NK-92 (cell line): ENCODE data around the gene TBC1D3B.
"Not testable (repeated sequence)": the region's sequence is repeated elsewhere in the genome, so short reads cannot be mapped to it uniquely, and the experiment has no call there.

Experiments
- DNase-seq: peaks from one replicate; lab custom pipeline; 2025; ENCODE audit not compliant: unreplicated experiment; lab: John Stamatoyannopoulos, UW

The TBC1D3B gene

GRCh38 chr17:36176536-36176935, at the start of gene TBC1D3B:
TSS of gene TBC1D3B (minus strand) at chr17:36176636. CDS start at chr17:36175050, 1,586 bp downstream.
- not testable (repeated sequence) for DNase-seq

DNA sequence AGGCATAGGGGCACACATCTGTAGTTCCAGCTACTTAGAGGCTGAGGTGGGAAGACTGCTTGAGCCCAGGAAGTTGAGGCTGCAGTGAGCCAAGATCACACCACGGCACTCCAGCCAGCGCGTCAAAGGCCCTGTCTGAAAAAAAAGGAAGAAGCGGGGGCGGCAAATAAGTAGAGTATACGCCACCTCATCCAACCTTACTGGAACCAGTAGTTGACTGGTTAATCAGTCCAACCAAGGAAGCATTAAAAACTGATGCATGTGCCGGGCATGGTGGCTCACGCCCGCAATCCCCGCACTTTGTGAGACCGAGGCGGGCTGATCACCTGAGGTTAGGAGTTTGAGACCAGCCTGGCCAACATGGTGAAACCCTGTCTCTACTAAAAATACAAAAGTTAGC, 46.5 kb upstream of the TBC1D3B start:
- DNase-seq: not testable (repeated sequence)

DNA sequence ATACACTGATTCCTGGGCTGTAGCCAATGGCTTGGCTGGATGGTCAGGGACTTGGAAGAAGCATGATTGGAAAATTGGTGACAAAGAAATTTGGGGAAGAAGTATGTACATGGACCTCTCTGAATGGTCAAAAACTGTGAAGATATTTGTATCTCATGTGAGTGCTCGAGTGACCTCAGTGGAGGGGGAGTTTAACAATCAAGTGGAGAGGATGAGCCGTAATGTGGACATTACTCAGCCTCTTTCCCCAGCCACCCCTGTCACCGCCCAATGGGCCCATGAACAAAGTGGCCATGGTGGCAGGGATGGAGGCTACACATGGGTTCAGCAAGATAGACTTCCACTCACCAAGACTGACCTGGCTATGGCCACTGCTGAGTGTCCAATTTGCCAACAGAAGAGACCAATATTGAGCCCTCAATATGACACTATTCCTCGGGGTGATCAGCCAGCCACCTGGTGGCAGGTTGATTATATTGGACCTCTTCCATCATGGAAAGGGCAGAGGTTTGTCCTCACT, 45.2 kb upstream of the TBC1D3B start:
- not testable (repeated sequence) for DNase-seq

- not testable (repeated sequence) for DNase-seq
Observed at GRCh38 chr17:36220737-36221580, 44.5 kb upstream of the TBC1D3B start.

DNA sequence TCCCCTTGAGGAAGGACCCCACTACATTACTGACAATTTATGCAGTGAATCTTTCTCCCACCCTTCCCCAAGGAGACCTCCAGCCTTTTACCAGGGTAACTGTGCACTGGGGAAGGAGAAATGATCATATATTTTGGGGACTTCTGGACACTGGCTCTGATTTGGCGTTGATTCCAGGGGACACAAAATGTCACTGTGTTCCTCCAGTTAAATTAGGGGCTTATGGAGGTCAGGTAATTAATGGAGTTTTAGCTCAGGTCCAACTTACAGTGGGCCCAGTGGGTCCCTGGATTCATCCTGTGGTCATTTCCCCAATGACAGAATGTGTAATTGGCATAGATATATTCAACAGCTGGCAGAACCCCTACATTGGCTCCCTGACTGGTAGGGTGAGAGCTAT, 43.1 kb upstream of the TBC1D3B start:
- DNase-seq: not testable (repeated sequence)

GRCh38 chr17:36215406-36216308, 39.2 kb upstream of the TBC1D3B start:
- DNase-seq: not testable (repeated sequence)

GRCh38 chr17:36214918-36215317, 38.5 kb upstream of the TBC1D3B start:
- no peak for DNase-seq

DNA sequence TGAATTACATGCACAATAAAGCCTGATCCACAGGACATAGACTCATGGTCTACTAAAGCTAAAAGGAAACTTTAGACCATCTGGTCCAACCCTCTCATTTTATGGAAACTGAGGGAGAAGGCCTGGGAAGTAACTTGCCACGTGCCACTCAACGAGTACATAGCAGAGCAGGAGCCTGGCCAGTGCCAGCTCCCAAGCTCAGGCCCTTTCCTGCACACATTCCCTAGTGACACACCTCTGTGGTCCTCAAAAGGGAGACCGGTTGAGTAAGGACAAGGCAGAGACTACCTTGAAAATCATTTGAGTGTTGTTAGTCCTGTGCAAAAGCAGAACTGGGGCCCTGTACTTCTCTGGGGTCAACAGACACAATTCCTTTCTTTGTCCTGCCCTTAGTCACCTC, 37.3 kb upstream of the TBC1D3B start:
- no peak for DNase-seq

DNA sequence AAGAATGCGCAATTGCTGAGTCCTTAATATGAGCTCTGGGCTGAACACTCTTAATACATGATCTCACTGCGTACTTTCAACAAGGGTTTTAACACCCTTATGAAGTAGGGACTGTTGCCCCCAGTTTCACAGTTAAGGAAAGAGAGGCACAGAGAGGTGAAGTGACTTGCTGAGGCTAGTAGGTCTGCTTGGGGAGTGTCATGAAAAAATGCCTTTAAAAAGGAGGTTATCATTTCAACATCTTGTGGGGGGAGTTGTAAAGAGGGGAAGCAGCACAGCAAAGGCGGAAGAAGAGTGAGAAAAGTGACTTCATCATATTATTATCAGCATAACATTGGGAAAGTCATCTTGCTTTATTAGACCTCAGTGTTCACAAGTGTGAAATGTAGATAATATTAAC, 36.5 kb upstream of the TBC1D3B start:
- no peak for DNase-seq

GRCh38 chr17:36212272-36212605, 35.8 kb upstream of the TBC1D3B start:
- no peak for DNase-seq

- not testable (repeated sequence) for DNase-seq
Observed at GRCh38 chr17:36211484-36212271, 35.2 kb upstream of the TBC1D3B start.

GRCh38 chr17:36210439-36211211, 34.2 kb upstream of the TBC1D3B start, which contains the start of gene CCL4L2:
TSS of gene CCL4L2 (plus strand) at chr17:36211063.
- not testable (repeated sequence) for DNase-seq

DNA sequence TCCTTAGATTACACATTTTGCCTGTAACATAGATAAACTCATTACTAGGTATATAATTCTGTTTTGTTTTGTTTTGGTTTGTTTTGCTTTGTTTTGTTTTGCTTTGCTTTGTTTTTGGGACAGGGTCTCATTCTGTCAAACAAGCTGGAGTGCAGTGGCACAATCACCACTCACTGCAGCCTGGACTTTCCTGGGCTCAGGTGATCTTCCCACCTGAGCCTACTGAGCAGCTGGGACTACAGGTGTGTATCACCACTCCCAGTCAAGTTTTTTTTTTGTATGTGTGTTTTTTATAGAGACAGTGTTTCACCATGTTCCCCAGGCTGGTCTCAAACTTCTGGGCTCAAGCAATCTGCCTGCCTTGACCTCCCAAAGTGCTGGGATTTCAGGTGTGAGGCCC, 33.1 kb upstream of the TBC1D3B start:
- DNase-seq: no peak

DNA sequence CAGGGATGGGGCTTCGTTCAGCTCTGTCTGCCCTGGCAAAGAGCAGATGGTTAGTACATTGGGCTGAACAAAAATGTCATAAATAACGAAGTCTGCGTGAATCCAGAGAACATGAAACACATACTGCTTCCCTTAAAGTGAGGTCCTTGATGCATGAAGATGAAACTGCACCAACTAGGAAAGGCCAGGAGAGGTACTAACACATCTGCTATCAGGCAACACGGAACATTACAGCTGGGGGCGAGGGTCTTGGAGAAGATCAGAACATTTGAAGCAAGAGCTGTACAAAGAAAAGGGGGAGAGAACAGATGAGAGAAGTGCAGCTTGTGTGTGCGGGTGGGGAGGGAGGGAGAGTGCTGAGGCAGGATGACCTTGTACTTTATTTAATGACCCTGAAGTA, 30.9 kb upstream of the TBC1D3B start:
- not testable (repeated sequence) for DNase-seq

DNA sequence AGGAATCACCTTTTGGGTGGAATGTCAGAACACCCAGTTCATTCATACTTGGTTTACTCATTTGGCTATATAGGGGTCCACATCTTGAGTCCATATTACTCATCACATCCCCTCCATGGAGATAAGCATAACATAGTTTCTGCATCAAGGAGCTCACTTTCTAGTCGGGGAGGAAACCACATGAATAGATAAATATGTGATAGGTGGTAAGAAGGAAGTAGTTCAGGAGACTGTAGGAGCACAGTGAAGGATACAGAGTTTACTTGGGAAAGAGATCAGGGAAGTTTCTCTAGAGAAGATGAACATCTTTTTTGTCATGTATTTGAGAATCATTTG, 30.0 kb upstream of the TBC1D3B start:
- not testable (repeated sequence) for DNase-seq

GRCh38 chr17:36205637-36206485, 29.4 kb upstream of the TBC1D3B start:
- no peak for DNase-seq

DNA sequence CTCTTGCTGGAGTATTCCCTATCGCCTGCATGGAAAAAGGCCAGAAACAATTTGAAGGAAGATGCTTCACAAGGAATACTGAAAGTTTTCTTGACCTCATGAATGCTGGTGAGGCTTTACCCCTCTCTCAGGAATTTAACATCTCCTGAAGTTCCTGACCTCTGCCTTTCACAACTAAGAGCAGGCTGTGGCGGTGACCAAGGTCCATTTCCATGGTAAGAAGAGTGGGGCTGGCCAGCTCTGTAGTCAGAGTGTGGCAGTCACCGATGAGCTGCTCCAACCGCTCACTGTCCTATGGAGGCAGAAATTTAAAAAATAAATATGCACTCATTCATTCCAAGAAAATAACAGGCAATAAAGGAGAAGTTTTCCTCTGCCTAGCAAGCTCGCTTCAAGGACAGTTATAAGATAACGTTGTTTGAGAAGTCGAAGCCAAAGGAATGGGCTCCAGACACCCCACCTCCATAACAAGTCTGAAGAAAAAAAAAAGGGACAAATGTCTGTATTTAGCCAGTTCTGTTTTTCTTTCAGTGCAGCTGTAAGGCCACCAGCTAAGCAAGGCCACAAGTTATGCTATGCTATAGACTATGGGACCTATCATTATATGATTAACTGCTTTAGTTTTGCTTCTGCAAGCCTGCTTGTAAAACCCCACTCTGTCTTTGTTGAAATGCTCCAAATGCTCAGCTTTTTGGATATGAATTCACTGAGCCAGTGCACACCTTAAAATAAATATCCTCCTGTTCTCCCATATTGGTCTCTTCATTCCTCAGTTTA, 28.5 kb upstream of the TBC1D3B start:
- DNase-seq: no peak

- DNase-seq: no peak
Observed at GRCh38 chr17:36203335-36203734, 26.9 kb upstream of the TBC1D3B start.
